ENCODE results near the gene IFIT3. TPM values are rescaled to one million over a fixed set of nuclear protein-coding genes. Genes with fewer than 3 reads are reported as not detected.

Gene IFIT3
- total and polyA plus RNA-seq, 2 of the 8 experiments (the other 6 are each of a cell fraction or from before 2014, with no cell fraction given) = 0.12 to 0.84 TPM

GRCh38 chr10:89364531-89364930 lies 36.7 kb downstream of the IFIT3 start:
- 68% methylated on average over 1 of the region's 1 CpG; no CpG with 5 or more reads in 1 of the 2 experiments for WGBS, 2 experiments (ENCODE audit: extremely low coverage in 1 of 2, insufficient coverage in 1 of 2, insufficient read length in 1 of 2, insufficient replicate concordance in 2 of 2, low coverage in 1 of 2, low lambda C conversion rate in 2 of 2, missing lambda C conversion rate in 1 of 2)
- Histone ChIP-seq H2AFZ (ENCODE audit: low read length) (no peak overlapping the region), H3K18ac (ENCODE audit: extremely low read depth, low read length) (no peak overlapping the region), H2AK5ac (ENCODE audit: low read depth, low read length) (no peak overlapping the region), H3K56ac (replicated peaks; ENCODE audit: insufficient read length, low read depth, low read length) (no peak overlapping the region), H4K5ac (ENCODE audit: insufficient read length, low read depth, low read length) (no peak overlapping the region), H3K14ac (ENCODE audit: insufficient read length) (no peak overlapping the region), H3K4me2 (ENCODE audit: insufficient read depth in 1 of 2, low read depth in 2 of 2, low read length in 2 of 2) (no peak overlapping the region), H3K79me1 (ENCODE audit: low read depth, low read length) (no peaks in the 10 kb centered on the region), H2BK20ac (ENCODE audit: low read length) (no peak overlapping the region), H3K9me3 (ENCODE audit: insufficient read depth in 2 of 2, low read depth in 1 of 2, low read length in 1 of 2) (no peaks in the 10 kb centered on the region), H3K23ac (ENCODE audit: insufficient read length) (no peak overlapping the region), H3K4ac (replicated peaks; ENCODE audit: insufficient read length, low read depth, low read length) (no peak overlapping the region), H3K23me2 (ENCODE audit: low read depth, low read length) (no peaks in the 10 kb centered on the region; the same call in 1 of the 2 replicates), H2BK5ac (ENCODE audit: low read depth, low read length) (no peak overlapping the region), H2BK15ac (ENCODE audit: low read length) (no peak overlapping the region), H3K27me3 (replicated peaks in 1 of 4; ENCODE audit: control insufficient read depth in 3 of 4, extremely low read depth in 1 of 4, insufficient read depth in 3 of 4, low read length in 3 of 4) (no peaks in the 10 kb centered on the region), H4K91ac (replicated peaks; ENCODE audit: insufficient read length, low read length) (no peak overlapping the region), H3K9ac (replicated peaks in 1 of 4; ENCODE audit: extremely low read depth in 1 of 4, low read depth in 3 of 4, low read length in 3 of 4) (no peak overlapping the region), H3K27ac (ENCODE audit: low read depth, low read length) (no peak overlapping the region), H4K8ac (ENCODE audit: extremely low read depth, insufficient read depth, low read length) (no peak overlapping the region), H3K79me2 (ENCODE audit: control insufficient read depth in 1 of 2, insufficient read depth in 2 of 2, low read length in 2 of 2) (no peaks in the 10 kb centered on the region), H4K20me1 (replicated peaks in 1 of 2; ENCODE audit: control insufficient read depth in 1 of 2, insufficient read depth in 2 of 2, low read length in 2 of 2) (no peaks in the 10 kb centered on the region), H3K4me1 (replicated peaks in 1 of 4; ENCODE audit: control insufficient read depth in 3 of 4, insufficient read depth in 4 of 4, low read length in 3 of 4) (peaks cover 0 to 6% (median 0%) of the 10 kb centered on the region in 4 experiments; a peak in 1 of 7 replicates), H2BK12ac (ENCODE audit: low read depth, low read length) (no peak overlapping the region), H2BK120ac (replicated peaks; ENCODE audit: low read depth, low read length) (no peak overlapping the region), H3K4me3 (ENCODE audit: extremely low read depth in 1 of 4, insufficient read depth in 2 of 4, low read depth in 3 of 4, low read length in 4 of 4) (no peak overlapping the region), H3K36me3 (ENCODE audit: control insufficient read depth in 2 of 4, insufficient read depth in 4 of 4, low read length in 3 of 4) (no peaks in the 10 kb centered on the region; a peak in 1 of 8 replicates)
- no peak for FAIRE-seq
- no peak for DNase-seq (ENCODE audit: low read depth in 1 of 2, low spot score in 2 of 2)
- CTCF ChIA-PET (ENCODE audit: partially characterized antibody) = interaction anchor here (0.8 to 1.6 kb wide), 6 partner anchors 14 to 430 kb away, joined by 3 to 4 read pairs (median 3); no protein-coding TSS in a partner anchor
- POLR2A ChIA-PET (ENCODE audit: partially characterized antibody) = no interaction called here
- TF ChIP-seq BCL11A (IDR thresholded peaks at IDR 0.05; ENCODE audit: low read depth in 2 of 2, low read length in 2 of 2) = no peak
